OCI-LY7 (cell line): ENCODE data around the gene PTH2. TPM values are rescaled to one million over a fixed set of nuclear protein-coding genes. Genes with fewer than 3 reads are reported as not detected.

Source experiments
- BruUV-seq: library from RNA; stranded (reverse); fragments of 400-500 nt; replicated peaks from 2 replicates; lab custom pipeline; 2021; lab: Mats Ljungman, UMichigan
- CTCF ChIA-PET: fragments of 300-600 bp; sonication (Branson Sonifier 250); formaldehyde crosslinking; loops from one replicate; lab custom pipeline; 2022; ENCODE audit warnings: antibody characterized with exemption; ENCODE audit not compliant: unreplicated experiment; lab: Charles Lee
- POLR2A ChIA-PET: fragments of 300-600 bp; sonication (Branson Sonifier 250); formaldehyde crosslinking; loops from one replicate; lab custom pipeline; 2022; ENCODE audit warnings: antibody characterized with exemption; lab: Charles Lee
- DNase-seq: peaks from one replicate; pipeline ENCODE4 v3.0.0-alpha.2; 2015; ENCODE audit warnings: low spot score
- H2AFZ ChIP-seq: fragments of 200-600 bp; sonication (generic), shearing (Covaris generic); 2 replicates; pipeline ENCODE4 v1.6.1; 2014; ENCODE audit warnings: mild to moderate bottlenecking, antibody characterized with exemption, low read length, moderate library complexity
- H3K27ac ChIP-seq: fragments of 200-600 bp; sonication (generic); 2 replicates; pipeline ENCODE4 v1.5.1; 2014; ENCODE audit warnings: mixed run types, low read depth, mild to moderate bottlenecking, moderate library complexity, low read length, inconsistent platforms; ENCODE audit not compliant: poor library complexity, severe bottlenecking
- H3K36me3 ChIP-seq: fragments of 200-600 bp; sonication (generic); 2 replicates; pipeline ENCODE4 v1.6.1; 2014; ENCODE audit warnings: mild to moderate bottlenecking, antibody characterized with exemption, low read length, moderate library complexity, mixed read lengths; ENCODE audit not compliant: insufficient read depth
- H3K4me1 ChIP-seq: fragments of 200-600 bp; sonication (generic); 2 replicates; pipeline ENCODE4 v1.5.1; 2014; ENCODE audit warnings: mild to moderate bottlenecking, low read length; ENCODE audit not compliant: insufficient read depth, poor library complexity, severe bottlenecking
- H3K4me2 ChIP-seq: fragments of 200-600 bp; sonication (generic); 2 replicates; pipeline ENCODE4 v1.6.1; 2014; ENCODE audit warnings: mild to moderate bottlenecking, low read length
- H3K4me3 ChIP-seq: fragments of 200-600 bp; sonication (generic); 2 replicates; pipeline ENCODE4 v1.5.1; 2014; ENCODE audit warnings: mild to moderate bottlenecking, low read depth, low read length; ENCODE audit not compliant: poor library complexity, severe bottlenecking
- H3K79me2 ChIP-seq: fragments of 200-600 bp; sonication (generic); 2 replicates; pipeline ENCODE4 v1.6.1; 2016; ENCODE audit warnings: low read depth, mild to moderate bottlenecking, low read length, moderate library complexity, mixed read lengths; ENCODE audit not compliant: insufficient read depth
- H3K9me2 ChIP-seq: fragments of 200-600 bp; sonication (generic); 2 replicates; pipeline ENCODE4 v1.6.1; 2016; ENCODE audit warnings: mild to moderate bottlenecking, low read length, mixed read lengths; ENCODE audit not compliant: insufficient read depth
- H3K9me3 ChIP-seq: fragments of 200-600 bp; sonication (generic); 2 replicates; pipeline ENCODE4 v1.6.1; 2014; ENCODE audit warnings: mild to moderate bottlenecking, mixed run types, low read length, mixed read lengths
- H4K20me1 ChIP-seq: fragments of 200-600 bp; sonication (generic); 2 replicates; pipeline ENCODE4 v1.6.1; 2014; ENCODE audit warnings: mild to moderate bottlenecking, antibody characterized with exemption, low read length, moderate library complexity, mixed read lengths; ENCODE audit not compliant: insufficient read depth
- CTCF ChIP-seq: fragments of 200-600 bp; sonication (generic); conservative IDR thresholded peaks from 2 replicates; pipeline ENCODE4 v1.5.1; 2014; ENCODE audit warnings: mild to moderate bottlenecking, antibody characterized with exemption, low read length, moderate library complexity, mixed read lengths
- EZH2phosphoT487 ChIP-seq: fragments of 200-600 bp; sonication (generic); IDR thresholded peaks from 2 replicates; pipeline ENCODE4 v1.6.1; 2018; ENCODE audit warnings: low read depth, borderline replicate concordance, mild to moderate bottlenecking, mixed run types, antibody characterized with exemption, low read length, moderate library complexity, mixed read lengths
- intact Hi-C: fragments of 100-400 bp; cut with micrococcal nuclease; formaldehyde crosslinking; loops from one replicate; pipeline ENCODE4 v1.10.0; 2022; ENCODE audit not compliant: unreplicated experiment
- total RNA-seq, 2 experiments: library from RNA; depleted of rRNA in 1 of 2; stranded (reverse); fragments of >200 nt in 1 of 2; shearing (Covaris generic) in 1 of 2; gene quantifications; 2 replicates each; pipeline ENCODE4 v1.2.3, GENCODE V29; 2014 to 2022

PTH2 gene
- total RNA-seq, 2 experiments from 2014 or later: 0.66 to 1.7 TPM

- Histone ChIP-seq H3K9me2 (no peaks in the 10 kb centered on the region), H3K4me1 (peaks cover 55% of the 10 kb centered on the region)
- no peak for TF ChIP-seq CTCF
- TF ChIP-seq EZH2phosphoT487: no peak
These were observed 4.7 kb downstream of the PTH2 start for GRCh38 chr19:49418511-49418910.

GRCh38 chr19:49417088-49417487, 6.2 kb downstream of the PTH2 start:
- DNase-seq: peak; percentile 37
- Histone ChIP-seq H3K9me2 (no peaks in the 10 kb centered on the region), H3K9me3 (no peaks in the 10 kb centered on the region), H2AFZ (peak overlapping the region; percentile 54; the same call in 1 of the 2 replicates), H3K4me1 (peaks cover 57% of the 10 kb centered on the region), H3K36me3 (no peaks in the 10 kb centered on the region), H3K79me2 (no peaks in the 10 kb centered on the region), H3K4me2 (peak overlapping the region; percentile 49), H3K27ac (peak overlapping the region; percentile 40), H4K20me1 (no peaks in the 10 kb centered on the region), H3K4me3 (no peak overlapping the region)
- POLR2A ChIA-PET: interaction anchor here (0.5 to 1.2 kb wide), 2 partner anchors 8 to 209 kb away, joined by 3 to 5 read pairs; no protein-coding TSS in a partner anchor
- TF ChIP-seq CTCF (peak; percentile 59; the same call in 1 of the 2 replicates), EZH2phosphoT487 (no peak)
- no TSS peak for BruUV-seq
- intact Hi-C loops: no loop called here
- CTCF ChIA-PET: interaction anchor here (0.7 kb wide), 1 partner anchor 12 kb away, joined by 3 read pairs; no protein-coding TSS in a partner anchor

More at GRCh38 chr19:49418511-49418910, 4.7 kb downstream of the PTH2 start:
- H3K79me2 ChIP-seq: no peaks in the 10 kb centered on the region
- H3K27ac ChIP-seq: no peak overlapping the region
- H3K4me2 ChIP-seq: no peak overlapping the region
- ChIA-PET POLR2A (no interaction called here), CTCF (interaction anchor here (0.6 to 0.7 kb wide), 2 partner anchors 15 to 291 kb away, joined by 3 to 4 read pairs; no protein-coding TSS in a partner anchor)
- H4K20me1 ChIP-seq: no peaks in the 10 kb centered on the region
- intact Hi-C loops: no loop called here
- BruUV-seq: no TSS peak
- H2AFZ ChIP-seq: no peak overlapping the region
- no peak for DNase-seq
- no peaks in the 10 kb centered on the region for H3K9me3 ChIP-seq
- H3K36me3 ChIP-seq: no peaks in the 10 kb centered on the region
- H3K4me3 ChIP-seq: no peak overlapping the region

GRCh38 chr19:49415810-49416200, 7.4 kb downstream of the PTH2 start:
- H3K4me2 ChIP-seq: peak overlapping the region; percentile 39; the same call in 1 of the 2 replicates
- no peaks in the 10 kb centered on the region for H3K79me2 ChIP-seq
- no peak overlapping the region for H3K27ac ChIP-seq
- H2AFZ ChIP-seq: peak overlapping the region; percentile 45
- TF ChIP-seq CTCF: no peak
- TF ChIP-seq EZH2phosphoT487: no peak
- H3K4me3 ChIP-seq: no peak overlapping the region
- POLR2A ChIA-PET: no interaction called here
- intact Hi-C loops: no loop called here
- no peaks in the 10 kb centered on the region for H3K9me2 ChIP-seq
- H3K4me1 ChIP-seq: peaks cover 60% of the 10 kb centered on the region
- no TSS peak for BruUV-seq
- H3K9me3 ChIP-seq: no peaks in the 10 kb centered on the region
- DNase-seq: no peak
- H4K20me1 ChIP-seq: no peaks in the 10 kb centered on the region
- CTCF ChIA-PET: no interaction called here
- H3K36me3 ChIP-seq: no peaks in the 10 kb centered on the region
